Astrocyte of the spinal cord (primary cell): ENCODE results near the gene CEP131.

ENCODE experiments used
- DNase-seq: peaks from one replicate; pipeline ENCODE4 v3.0.0; 2011; ENCODE audit warnings: low read depth, low spot score
- H3K4me3 ChIP-seq: 2 replicates; pipeline ENCODE4 v1.5.1; 2011; ENCODE audit warnings: low read depth, mild to moderate bottlenecking, low read length, moderate library complexity
- CTCF ChIP-seq: IDR thresholded peaks from 2 replicates; pipeline ENCODE4 v1.5.1; 2012; ENCODE audit warnings: low read depth, mild to moderate bottlenecking, low read length, inconsistent platforms
- in situ Hi-C: cut with HindIII; loops from 2 replicates; pipeline ENCODE4 v1.10.0; 2017; ENCODE audit warnings: low sequenced_read_pairs

Gene CEP131

DNA sequence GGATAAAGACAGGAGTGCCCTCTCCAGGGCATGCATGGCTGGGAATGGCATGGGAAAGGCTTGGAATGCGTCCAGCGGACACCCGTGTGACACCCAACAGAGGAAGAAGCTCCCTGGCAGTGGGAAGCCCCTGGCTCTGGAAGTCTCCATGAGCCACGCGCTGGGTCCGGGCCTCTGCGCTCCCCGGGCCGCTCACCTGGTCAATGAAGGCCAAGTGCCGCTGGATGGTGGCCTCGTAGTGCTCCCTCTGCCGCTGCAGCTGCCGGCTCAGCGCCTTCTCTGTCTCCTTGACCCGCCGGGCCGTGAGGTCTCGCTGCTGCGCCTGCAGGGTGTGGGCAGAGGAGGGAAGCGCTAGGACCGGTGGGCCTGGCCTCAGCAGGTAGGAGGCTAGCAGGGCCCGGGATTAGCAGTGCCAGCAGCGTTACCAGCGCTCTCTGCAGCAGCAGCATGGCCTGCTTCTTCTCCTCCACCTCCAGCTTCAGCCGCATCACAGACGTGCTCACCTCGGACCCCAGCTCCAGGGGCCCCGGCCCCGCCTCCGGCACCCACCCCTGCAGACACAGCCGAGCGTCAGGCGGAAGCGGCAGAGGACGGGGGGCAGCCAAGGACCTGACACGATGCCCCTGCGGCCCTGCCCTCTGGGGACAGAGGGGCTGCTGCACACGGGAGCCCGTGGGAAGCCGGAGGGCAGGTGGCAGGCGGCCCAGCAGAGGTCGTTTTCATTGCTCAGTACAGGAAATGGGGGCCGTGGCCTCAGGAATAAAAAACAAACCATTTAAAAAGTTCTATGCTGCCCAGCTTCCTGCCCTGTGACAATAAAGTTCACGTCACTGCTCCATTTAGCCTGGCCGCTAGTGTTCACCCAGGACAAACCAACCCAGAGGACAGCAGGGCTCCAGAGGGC lies 26.0 kb downstream of the CEP131 start:
- no peak for TF ChIP-seq CTCF
- H3K4me3 ChIP-seq = no peak overlapping the region
- DNase-seq = no peak
- in situ Hi-C loops = no loop called here

DNA sequence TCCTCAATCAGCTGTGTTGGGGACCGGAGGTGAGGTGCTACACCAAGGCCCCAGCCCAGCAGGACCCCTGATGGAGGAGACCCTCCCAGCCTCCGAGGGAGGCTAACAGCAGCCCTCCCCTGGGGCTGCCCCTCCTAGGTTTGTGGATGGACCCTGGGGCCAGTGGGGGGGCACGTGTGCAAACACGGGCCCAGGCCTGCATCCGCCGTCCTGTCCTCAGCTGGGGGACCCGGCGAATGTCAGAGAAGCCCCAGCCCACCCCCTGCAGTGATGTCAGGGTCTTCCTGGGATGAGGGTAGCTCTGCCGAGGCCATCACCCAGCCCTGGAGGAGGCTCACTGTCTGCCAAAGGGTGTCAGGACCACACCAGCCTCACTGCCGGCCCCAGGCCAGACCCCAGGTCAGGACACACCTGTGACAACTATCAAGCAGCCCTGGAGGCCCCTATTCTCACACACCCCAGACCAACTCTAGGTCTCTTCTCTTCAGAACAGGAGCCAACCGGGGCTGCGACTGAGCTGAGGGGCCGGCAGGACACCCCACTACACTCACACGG lies 26.7 kb downstream of the CEP131 start:
- H3K4me3 ChIP-seq = no peak overlapping the region
- DNase-seq = no peak
- in situ Hi-C loops = no loop called here
- no peak for TF ChIP-seq CTCF

GRCh38 chr17:81194941-81195901 lies 27.5 kb downstream of the CEP131 start:
- H3K4me3 ChIP-seq = no peak overlapping the region
- DNase-seq = no peak
- in situ Hi-C loops = no loop called here
- no peak for TF ChIP-seq CTCF

GRCh38 chr17:81194225-81194760 lies 28.5 kb downstream of the CEP131 start:
- no peak for TF ChIP-seq CTCF
- DNase-seq = no peak
- no peak overlapping the region for H3K4me3 ChIP-seq
- in situ Hi-C loops = no loop called here

- in situ Hi-C loops = no loop called here
Measured at GRCh38 chr17:81193470-81194224, 29.1 kb downstream of the CEP131 start.

More at GRCh38 chr17:81193470-81194224, 29.1 kb downstream of the CEP131 start:
- no peak for DNase-seq
- H3K4me3 ChIP-seq = no peak overlapping the region
- no peak for TF ChIP-seq CTCF
